ENCODE data around the gene DYNC2LI1.

GRCh38 chr2:43812947-43813346, 39.1 kb downstream of the DYNC2LI1 start:
- TF ChIP-seq, protein P1, sequence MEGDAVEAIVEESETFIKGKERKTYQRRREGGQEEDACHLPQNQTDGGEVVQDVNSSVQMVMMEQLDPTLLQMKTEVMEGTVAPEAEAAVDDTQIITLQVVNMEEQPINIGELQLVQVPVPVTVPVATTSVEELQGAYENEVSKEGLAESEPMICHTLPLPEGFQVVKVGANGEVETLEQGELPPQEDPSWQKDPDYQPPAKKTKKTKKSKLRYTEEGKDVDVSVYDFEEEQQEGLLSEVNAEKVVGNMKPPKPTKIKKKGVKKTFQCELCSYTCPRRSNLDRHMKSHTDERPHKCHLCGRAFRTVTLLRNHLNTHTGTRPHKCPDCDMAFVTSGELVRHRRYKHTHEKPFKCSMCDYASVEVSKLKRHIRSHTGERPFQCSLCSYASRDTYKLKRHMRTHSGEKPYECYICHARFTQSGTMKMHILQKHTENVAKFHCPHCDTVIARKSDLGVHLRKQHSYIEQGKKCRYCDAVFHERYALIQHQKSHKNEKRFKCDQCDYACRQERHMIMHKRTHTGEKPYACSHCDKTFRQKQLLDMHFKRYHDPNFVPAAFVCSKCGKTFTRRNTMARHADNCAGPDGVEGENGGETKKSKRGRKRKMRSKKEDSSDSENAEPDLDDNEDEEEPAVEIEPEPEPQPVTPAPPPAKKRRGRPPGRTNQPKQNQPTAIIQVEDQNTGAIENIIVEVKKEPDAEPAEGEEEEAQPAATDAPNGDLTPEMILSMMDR (IDR thresholded peaks at IDR 0.05; ENCODE audit: insufficient read depth, low read length, poor library complexity, severe bottlenecking) = no peak
- TF ChIP-seq EZH2phosphoT487 (conservative IDR thresholded peaks at IDR 0.05; ENCODE audit: low read length) = no peak

Data from SU-DHL-6 (cell line).